ENCODE data around the gene STK10. TPM values are rescaled to one million over a fixed set of nuclear protein-coding genes. Genes with fewer than 3 reads are reported as not detected.

STK10 gene
- total and polyA plus RNA-seq, 2 of the 8 experiments (the other 6 are each of a cell fraction or from before 2014, with no cell fraction given) = 10.5 to 21.4 TPM

GRCh38 chr5:172110260-172110815, 77.7 kb downstream of the STK10 start:
- CTCF ChIA-PET (ENCODE audit: partially characterized antibody) = interaction anchor here (0.6 to 1.1 kb wide), 2 partner anchors 10 to 577 kb away, joined by 3 to 4 read pairs; no protein-coding TSS in a partner anchor
- no peaks in the 10 kb centered on the region for H3K23me2 ChIP-seq (ENCODE audit: low read depth, low read length)

More at GRCh38 chr5:172110260-172110815, 77.7 kb downstream of the STK10 start:
- Histone ChIP-seq H3K79me2 (ENCODE audit: control insufficient read depth in 1 of 2, insufficient read depth in 2 of 2, low read length in 2 of 2) (no peaks in the 10 kb centered on the region), H3K36me3 (ENCODE audit: control insufficient read depth in 2 of 4, insufficient read depth in 4 of 4, low read length in 3 of 4) (no peaks in the 10 kb centered on the region), H3K4me3 (ENCODE audit: extremely low read depth in 1 of 4, insufficient read depth in 2 of 4, low read depth in 3 of 4, low read length in 4 of 4) (no peak overlapping the region), H2BK12ac (ENCODE audit: low read depth, low read length) (no peak overlapping the region), H3K23ac (ENCODE audit: insufficient read length) (no peak overlapping the region), H3K9ac (replicated peaks in 1 of 4; ENCODE audit: extremely low read depth in 1 of 4, low read depth in 3 of 4, low read length in 3 of 4) (no peak overlapping the region), H3K27me3 (replicated peaks in 1 of 4; ENCODE audit: control insufficient read depth in 3 of 4, extremely low read depth in 1 of 4, insufficient read depth in 3 of 4, low read length in 3 of 4) (no peaks in the 10 kb centered on the region), H2BK120ac (replicated peaks; ENCODE audit: low read depth, low read length) (no peak overlapping the region), H2AK5ac (ENCODE audit: low read depth, low read length) (0 out of 2 replicates have a peak overlapping the region, but pooled peaks have one; percentile 28), H2BK20ac (ENCODE audit: low read length) (no peak overlapping the region), H4K20me1 (replicated peaks in 1 of 2; ENCODE audit: control insufficient read depth in 1 of 2, insufficient read depth in 2 of 2, low read length in 2 of 2) (no peaks in the 10 kb centered on the region), H3K18ac (ENCODE audit: extremely low read depth, low read length) (no peak overlapping the region; the same call in 1 of the 2 replicates), H3K9me3 (ENCODE audit: insufficient read depth in 2 of 2, low read depth in 1 of 2, low read length in 1 of 2) (no peaks in the 10 kb centered on the region), H4K5ac (ENCODE audit: insufficient read length, low read depth, low read length) (no peak overlapping the region), H3K4ac (replicated peaks; ENCODE audit: insufficient read length, low read depth, low read length) (no peak overlapping the region), H3K79me1 (ENCODE audit: low read depth, low read length) (no peaks in the 10 kb centered on the region; the same call in 1 of the 2 replicates), H2BK5ac (ENCODE audit: low read depth, low read length) (no peak overlapping the region), H2BK15ac (ENCODE audit: low read length) (no peak overlapping the region), H3K4me2 (ENCODE audit: insufficient read depth in 1 of 2, low read depth in 2 of 2, low read length in 2 of 2) (no peak overlapping the region), H3K56ac (replicated peaks; ENCODE audit: insufficient read length, low read depth, low read length) (peak overlapping the region; percentile 74), H4K91ac (replicated peaks; ENCODE audit: insufficient read length, low read length) (no peak overlapping the region), H3K14ac (ENCODE audit: insufficient read length) (no peak overlapping the region), H3K4me1 (replicated peaks in 1 of 4; ENCODE audit: control insufficient read depth in 3 of 4, insufficient read depth in 4 of 4, low read length in 3 of 4) (peaks cover 0 to 13% (median 5%) of the 10 kb centered on the region in 4 experiments; a peak in 5 of 7 replicates), H4K8ac (ENCODE audit: extremely low read depth, insufficient read depth, low read length) (peak overlapping the region; percentile 53; the same call in 1 of the 2 replicates), H3K27ac (ENCODE audit: low read depth, low read length) (no peak overlapping the region), H2AFZ (ENCODE audit: low read length) (no peak overlapping the region)
- no peak for TF ChIP-seq POLR2AphosphoS5 (IDR thresholded peaks at IDR 0.05; ENCODE audit: low read depth, low read length)
- TF ChIP-seq EZH2 (IDR thresholded peaks at IDR 0.05; ENCODE audit: low read depth, low read length, severe bottlenecking) = no peak
- TF ChIP-seq SUZ12 (IDR thresholded peaks at IDR 0.05; ENCODE audit: low read length) = no peak
- no peak for TF ChIP-seq CBX5 (IDR thresholded peaks at IDR 0.05; ENCODE audit: low read depth, low read length)
- FAIRE-seq (no peak), DNase-seq (ENCODE audit: low read depth in 1 of 2, low spot score in 2 of 2) (no peak)
- POLR2A ChIA-PET (ENCODE audit: partially characterized antibody) = no interaction called here
- 89% methylated on average over 14 of the region's 14 CpGs; no CpG with 5 or more reads in 1 of the 2 experiments for WGBS, 2 experiments (ENCODE audit: extremely low coverage in 1 of 2, insufficient coverage in 1 of 2, insufficient read length in 1 of 2, insufficient replicate concordance in 2 of 2, low coverage in 1 of 2, low lambda C conversion rate in 2 of 2, missing lambda C conversion rate in 1 of 2)

All from H1 (cell line).